Kidney epithelial cell (primary cell): ENCODE measurements around the gene TMEM134. TPM values are rescaled to one million over a fixed set of nuclear protein-coding genes. Genes with fewer than 3 reads are reported as not detected.

Experiments
- DNase-seq: peaks from one replicate; pipeline ENCODE4 v3.0.0-alpha.2; 2010; ENCODE audit warnings: low read depth
- H3K27me3 ChIP-seq: 2 replicates; pipeline ENCODE4 v1.6.0; 2011; ENCODE audit warnings: low read length; ENCODE audit not compliant: control insufficient read depth, insufficient read depth
- H3K36me3 ChIP-seq: 2 replicates; pipeline ENCODE4 v1.5.1; 2011; ENCODE audit warnings: low read length; ENCODE audit not compliant: control insufficient read depth, insufficient read depth
- H3K4me3 ChIP-seq: 2 replicates; pipeline ENCODE4 v1.5.1; 2011; ENCODE audit warnings: low read depth, mild to moderate bottlenecking, control low read depth, low read length
- total RNA-seq: library from RNA; depleted of rRNA; stranded (reverse); fragments of >200 nt; gene quantifications from 2 replicates; pipeline ENCODE4 v1.2.3, GENCODE V29; 2015
- TF ChIP-seq, protein P1 (sequence below): IDR thresholded peaks from 2 replicates; pipeline ENCODE4 v1.5.1; 2011; ENCODE audit warnings: mild to moderate bottlenecking, moderate library complexity, low read length, control low read depth, inconsistent platforms; ENCODE audit not compliant: insufficient read depth, poor library complexity, severe bottlenecking

TMEM134 gene
- total RNA-seq, 1 donor from 2014 or later: 102 TPM

DNA sequence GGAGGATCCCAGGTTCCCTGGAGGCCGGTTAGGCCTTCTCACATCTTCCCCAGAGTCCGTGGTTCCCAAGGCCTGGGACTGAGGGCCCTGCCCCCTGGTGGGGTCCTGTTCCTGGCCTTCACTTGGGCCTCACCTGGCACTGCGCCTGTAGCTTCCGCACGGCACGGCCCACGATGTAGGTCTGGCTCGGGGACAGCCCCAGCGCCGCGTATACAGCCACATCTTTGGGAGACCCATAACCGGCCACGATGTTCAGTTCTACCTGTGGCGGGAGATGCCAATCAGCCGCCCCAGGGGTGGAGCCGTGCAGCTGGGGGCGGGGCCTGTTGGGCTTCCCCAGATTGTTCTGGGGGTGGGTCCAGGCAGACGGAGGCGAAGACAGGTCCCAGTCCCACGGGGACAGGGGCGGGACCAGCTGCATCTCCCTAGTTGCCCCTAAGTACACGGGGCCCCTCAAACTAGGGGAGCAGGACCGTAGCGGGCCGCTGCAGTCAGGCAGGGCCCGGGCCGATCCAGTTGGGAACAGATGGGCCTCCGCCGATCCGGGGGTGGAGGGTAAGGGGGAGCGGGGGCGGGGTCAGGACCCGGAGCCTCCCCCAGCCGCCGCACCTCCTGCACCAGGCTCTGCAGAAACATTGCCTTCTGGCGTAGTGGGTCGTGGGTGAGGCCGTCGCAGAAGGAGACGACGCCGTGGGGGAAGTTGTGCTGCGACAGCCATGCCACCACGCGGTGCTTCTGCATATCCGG lies 23.9 kb upstream of the TMEM134 start:
- TF ChIP-seq, protein P1, sequence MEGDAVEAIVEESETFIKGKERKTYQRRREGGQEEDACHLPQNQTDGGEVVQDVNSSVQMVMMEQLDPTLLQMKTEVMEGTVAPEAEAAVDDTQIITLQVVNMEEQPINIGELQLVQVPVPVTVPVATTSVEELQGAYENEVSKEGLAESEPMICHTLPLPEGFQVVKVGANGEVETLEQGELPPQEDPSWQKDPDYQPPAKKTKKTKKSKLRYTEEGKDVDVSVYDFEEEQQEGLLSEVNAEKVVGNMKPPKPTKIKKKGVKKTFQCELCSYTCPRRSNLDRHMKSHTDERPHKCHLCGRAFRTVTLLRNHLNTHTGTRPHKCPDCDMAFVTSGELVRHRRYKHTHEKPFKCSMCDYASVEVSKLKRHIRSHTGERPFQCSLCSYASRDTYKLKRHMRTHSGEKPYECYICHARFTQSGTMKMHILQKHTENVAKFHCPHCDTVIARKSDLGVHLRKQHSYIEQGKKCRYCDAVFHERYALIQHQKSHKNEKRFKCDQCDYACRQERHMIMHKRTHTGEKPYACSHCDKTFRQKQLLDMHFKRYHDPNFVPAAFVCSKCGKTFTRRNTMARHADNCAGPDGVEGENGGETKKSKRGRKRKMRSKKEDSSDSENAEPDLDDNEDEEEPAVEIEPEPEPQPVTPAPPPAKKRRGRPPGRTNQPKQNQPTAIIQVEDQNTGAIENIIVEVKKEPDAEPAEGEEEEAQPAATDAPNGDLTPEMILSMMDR: no peak
- no peak for DNase-seq
- Histone ChIP-seq H3K27me3 (no peaks in the 10 kb centered on the region), H3K36me3 (peaks cover 5% of the 10 kb centered on the region), H3K4me3 (no peak overlapping the region)

DNA sequence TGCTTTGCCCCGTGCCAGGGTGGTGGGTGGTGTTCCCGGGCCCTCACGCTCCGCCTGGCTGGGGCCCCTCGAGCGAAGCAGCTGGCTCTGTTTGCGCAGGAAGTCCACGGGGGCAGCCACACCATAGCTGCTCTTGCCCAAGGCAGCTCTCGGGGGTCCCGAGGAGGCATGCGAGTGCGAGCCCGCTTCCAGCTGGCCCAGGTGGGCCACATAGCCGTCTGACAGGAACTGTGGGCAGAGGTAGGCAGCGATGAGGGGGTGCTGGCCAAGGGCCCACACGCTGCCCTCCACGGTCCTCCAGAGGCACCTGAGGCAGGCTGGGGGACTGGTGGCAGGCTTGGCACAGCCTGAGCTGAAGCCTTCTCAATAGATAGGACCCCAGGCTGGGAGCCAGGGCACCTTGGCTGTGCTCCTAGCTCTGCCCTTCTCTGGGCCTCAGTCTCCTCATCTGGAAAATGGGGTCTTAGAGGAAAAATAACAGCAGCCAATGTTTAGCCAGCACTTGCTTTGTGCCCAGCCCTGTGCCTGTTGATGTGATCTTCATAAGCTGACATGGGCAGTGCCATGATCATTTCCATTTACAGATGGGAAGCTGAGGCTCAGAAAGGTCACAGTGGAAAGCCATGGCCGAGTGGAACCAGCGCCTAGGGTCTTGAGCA lies 23.1 kb upstream of the TMEM134 start:
- Histone ChIP-seq H3K4me3 (no peak overlapping the region), H3K27me3 (no peaks in the 10 kb centered on the region), H3K36me3 (peaks cover 5% of the 10 kb centered on the region)
- TF ChIP-seq, protein P1: no peak
- no peak for DNase-seq

DNA sequence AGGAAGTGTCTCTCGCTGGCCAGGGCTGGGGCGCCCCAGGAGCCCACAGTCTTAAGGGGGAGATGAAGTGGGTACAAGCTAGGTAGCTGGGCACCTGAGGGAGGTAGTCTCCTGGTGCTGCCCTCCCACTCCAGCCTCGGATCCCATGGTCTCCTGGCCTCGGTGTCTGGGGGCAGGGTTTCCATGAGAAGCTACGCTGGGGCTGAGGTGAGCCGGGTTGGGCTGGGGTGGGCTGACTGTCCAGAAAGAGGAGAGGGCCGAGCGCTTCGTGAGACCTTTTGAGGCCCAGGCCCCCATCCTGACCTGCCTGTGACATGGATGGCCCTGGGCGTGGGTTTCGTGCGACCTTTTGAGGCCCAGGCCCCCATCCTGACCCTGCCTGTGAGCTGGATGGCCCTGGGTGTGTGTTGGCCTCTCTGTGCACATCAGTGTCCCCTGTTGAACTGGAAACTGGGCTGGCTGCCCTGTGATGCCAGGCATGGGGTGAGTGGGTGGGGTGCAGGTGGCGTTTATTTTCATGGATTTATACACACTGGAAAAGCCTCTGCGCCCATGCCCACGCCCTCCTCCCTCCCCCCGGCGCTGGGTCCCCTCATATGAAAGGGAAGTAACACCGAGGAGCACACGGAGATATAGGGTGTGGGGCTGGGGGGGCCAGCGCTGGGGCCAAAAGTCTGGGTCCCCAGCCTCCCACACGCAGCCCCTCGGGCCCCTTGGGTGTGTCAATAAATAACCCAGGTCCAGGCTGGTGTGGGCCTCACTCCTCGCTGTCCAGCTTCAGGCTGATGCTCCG lies 22.4 kb upstream of the TMEM134 start:
- no peak for DNase-seq
- H3K36me3 ChIP-seq: peaks cover 5% of the 10 kb centered on the region
- TF ChIP-seq, protein P1: no peak
- H3K27me3 ChIP-seq: no peaks in the 10 kb centered on the region
- no peak overlapping the region for H3K4me3 ChIP-seq

DNA sequence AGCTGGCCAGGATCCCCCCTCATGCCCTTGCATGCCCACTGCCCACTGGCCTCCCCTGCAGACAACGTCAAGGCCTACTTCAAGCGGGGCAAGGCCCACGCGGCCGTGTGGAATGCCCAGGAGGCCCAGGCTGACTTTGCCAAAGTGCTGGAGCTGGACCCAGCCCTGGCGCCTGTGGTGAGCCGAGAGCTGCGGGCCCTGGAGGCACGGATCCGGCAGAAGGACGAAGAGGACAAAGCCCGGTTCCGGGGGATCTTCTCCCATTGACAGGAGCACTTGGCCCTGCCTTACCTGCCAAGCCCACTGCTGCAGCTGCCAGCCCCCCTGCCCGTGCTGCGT lies 21.6 kb upstream of the TMEM134 start:
- Histone ChIP-seq H3K27me3 (no peaks in the 10 kb centered on the region), H3K4me3 (no peak overlapping the region), H3K36me3 (peaks cover 5% of the 10 kb centered on the region)
- TF ChIP-seq, protein P1: no peak
- DNase-seq: no peak

DNA sequence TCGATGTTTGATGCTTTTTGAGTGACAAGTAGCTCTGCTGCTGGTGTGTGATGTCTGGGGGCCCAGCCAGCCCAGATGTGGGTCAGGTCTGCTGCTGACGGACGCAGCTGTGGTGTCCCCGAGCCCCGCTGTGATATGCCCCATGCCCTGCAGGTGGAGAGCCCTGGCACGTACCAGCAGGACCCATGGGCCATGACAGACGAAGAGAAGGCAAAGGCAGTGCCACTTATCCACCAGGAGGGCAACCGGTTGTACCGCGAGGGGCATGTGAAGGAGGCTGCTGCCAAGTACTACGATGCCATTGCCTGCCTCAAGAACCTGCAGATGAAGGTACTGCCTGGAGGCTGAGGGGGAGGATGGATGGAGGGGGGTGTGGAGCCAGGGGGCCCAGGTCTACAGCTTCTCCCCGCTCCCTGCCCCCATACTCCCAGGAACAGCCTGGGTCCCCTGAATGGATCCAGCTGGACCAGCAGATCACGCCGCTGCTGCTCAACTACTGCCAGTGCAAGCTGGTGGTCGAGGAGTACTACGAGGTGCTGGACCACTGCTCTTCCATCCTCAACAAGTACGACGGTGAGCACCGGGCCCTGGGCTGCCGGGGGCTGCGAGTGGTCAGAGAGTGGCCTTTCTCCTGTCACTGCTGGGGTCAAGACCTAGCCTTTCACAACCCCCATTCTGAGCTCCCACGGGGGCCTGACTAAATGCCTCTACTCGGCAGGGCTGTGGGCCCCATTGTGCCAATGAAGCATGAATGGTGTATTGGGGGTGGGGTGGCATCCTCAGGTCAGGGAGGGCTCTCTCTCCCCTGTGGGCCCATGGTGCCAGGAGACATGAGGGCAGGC lies 21.1 kb upstream of the TMEM134 start:
- H3K27me3 ChIP-seq: no peaks in the 10 kb centered on the region
- H3K36me3 ChIP-seq: peaks cover 5% of the 10 kb centered on the region
- no peak overlapping the region for H3K4me3 ChIP-seq
- no peak for DNase-seq
- TF ChIP-seq, protein P1: no peak
